Kidney epithelial cell (primary cell): ENCODE data around the gene RNASE8. TPM values are rescaled to one million over a fixed set of nuclear protein-coding genes. Genes with fewer than 3 reads are reported as not detected.

Experiments
- DNase-seq: peaks from one replicate; pipeline ENCODE4 v3.0.0-alpha.2; 2010; ENCODE audit warnings: low read depth
- H3K27me3 ChIP-seq: 2 replicates; pipeline ENCODE4 v1.6.0; 2011; ENCODE audit warnings: low read length; ENCODE audit not compliant: control insufficient read depth, insufficient read depth
- H3K36me3 ChIP-seq: 2 replicates; pipeline ENCODE4 v1.5.1; 2011; ENCODE audit warnings: low read length; ENCODE audit not compliant: control insufficient read depth, insufficient read depth
- H3K4me3 ChIP-seq: 2 replicates; pipeline ENCODE4 v1.5.1; 2011; ENCODE audit warnings: low read depth, mild to moderate bottlenecking, control low read depth, low read length
- CTCF ChIP-seq: IDR thresholded peaks from 2 replicates; pipeline ENCODE4 v1.5.1; 2011; ENCODE audit warnings: mild to moderate bottlenecking, moderate library complexity, low read length, control low read depth, inconsistent platforms; ENCODE audit not compliant: insufficient read depth, poor library complexity, severe bottlenecking
- total RNA-seq: library from RNA; depleted of rRNA; stranded (reverse); fragments of >200 nt; gene quantifications from 2 replicates; pipeline ENCODE4 v1.2.3, GENCODE V29; 2015

RNASE8 gene
- total RNA-seq, 1 donor from 2014 or later: not detected

- Histone ChIP-seq H3K36me3 (peaks cover 11% of the 10 kb centered on the region), H3K27me3 (no peaks in the 10 kb centered on the region), H3K4me3 (no peak overlapping the region)
- TF ChIP-seq CTCF: no peak
- no peak for DNase-seq
Measured at GRCh38 chr14:21075719-21076437, 18.3 kb downstream of the RNASE8 start.

- Histone ChIP-seq H3K4me3 (no peak overlapping the region), H3K36me3 (peaks cover 12% of the 10 kb centered on the region)
Measured at GRCh38 chr14:21077672-21078071, 20.1 kb downstream of the RNASE8 start.

GRCh38 chr14:21078287-21078686 lies 20.7 kb downstream of the RNASE8 start:
- no peak overlapping the region for H3K4me3 ChIP-seq
- no peak for TF ChIP-seq CTCF
- H3K36me3 ChIP-seq: peaks cover 12% of the 10 kb centered on the region
- no peaks in the 10 kb centered on the region for H3K27me3 ChIP-seq
- no peak for DNase-seq

More at GRCh38 chr14:21077672-21078071, 20.1 kb downstream of the RNASE8 start:
- no peak for TF ChIP-seq CTCF
- no peak for DNase-seq
- H3K27me3 ChIP-seq: no peaks in the 10 kb centered on the region

- no peak for TF ChIP-seq CTCF
- peaks cover 12% of the 10 kb centered on the region for H3K36me3 ChIP-seq
- no peaks in the 10 kb centered on the region for H3K27me3 ChIP-seq
- no peak for DNase-seq
- H3K4me3 ChIP-seq: no peak overlapping the region
Measured at GRCh38 chr14:21078726-21079125, 21.1 kb downstream of the RNASE8 start.

GRCh38 chr14:21081521-21082142 lies 24.0 kb downstream of the RNASE8 start:
- Histone ChIP-seq H3K27me3 (no peaks in the 10 kb centered on the region), H3K36me3 (peaks cover 4% of the 10 kb centered on the region), H3K4me3 (no peak overlapping the region)
- no peak for TF ChIP-seq CTCF
- no peak for DNase-seq
